Measurements from ENCODE around the gene NAA40. TPM values are rescaled to one million over a fixed set of nuclear protein-coding genes. Genes with fewer than 3 reads are reported as not detected.

NAA40 gene
- total and polyA plus RNA-seq, 2 experiments from 2014 or later = 10.1 to 24.6 TPM

GRCh38 chr11:63905179-63905578, 33.6 kb upstream of the NAA40 start:
- peaks cover 43% of the 10 kb centered on the region for H3K4me1 ChIP-seq (ENCODE audit: insufficient read depth)
- no peak overlapping the region for H2AFZ ChIP-seq
- H3K9me2 ChIP-seq (ENCODE audit: insufficient read depth) = no peaks in the 10 kb centered on the region
- TF ChIP-seq JUNB (IDR thresholded peaks at IDR 0.05; ENCODE audit: unreplicated experiment) = no peak
- no peak for TF ChIP-seq ZNF462 (CRISPR knock-in tag; IDR thresholded peaks at IDR 0.05)
- TF ChIP-seq CTCF (conservative IDR thresholded peaks at IDR 0.05; ENCODE audit: low read depth in 2 of 2) = no peak
- no peak for TF ChIP-seq EZH2 (IDR thresholded peaks at IDR 0.05; ENCODE audit: low read depth, unreplicated experiment)
- TF ChIP-seq REST (IDR thresholded peaks at IDR 0.05; ENCODE audit: unreplicated experiment) = no peak
- TF ChIP-seq NANOG (IDR thresholded peaks at IDR 0.05; ENCODE audit: borderline replicate concordance) = no peak
- TF ChIP-seq CREB1 (CRISPR knock-in tag; IDR thresholded peaks at IDR 0.05; ENCODE audit: low read depth) = no peak
- TF ChIP-seq ZNF114 (CRISPR knock-in tag; IDR thresholded peaks at IDR 0.05) = no peak
- TF ChIP-seq EZH2phosphoT487 (IDR thresholded peaks at IDR 0.05; ENCODE audit: unreplicated experiment) = no peak
- no peak for TF ChIP-seq POLR2AphosphoS5 (IDR thresholded peaks at IDR 0.05; ENCODE audit: low read depth)
- TF ChIP-seq ZNF331 (CRISPR knock-in tag; IDR thresholded peaks at IDR 0.05; ENCODE audit: low read depth) = no peak
- no peak for TF ChIP-seq ETS1 (IDR thresholded peaks at IDR 0.05)
- TF ChIP-seq STAT1 (IDR thresholded peaks at IDR 0.05; ENCODE audit: unreplicated experiment) = no peak
- DNase-seq (ENCODE audit: low spot score) (no peak), ATAC-seq (no peak)
- H3K36me3 Mint-ChIP-seq (ENCODE audit: low read depth) = peaks cover 53% of the 10 kb centered on the region
- no peak overlapping the region; the same call in 2 of the 3 replicates for H3K4me3 Mint-ChIP-seq
- no peaks in the 10 kb centered on the region for H3K9me3 Mint-ChIP-seq
- peak overlapping the region; percentile 88; the same call in 1 of the 2 replicates for H3K27ac Mint-ChIP-seq
- no peaks in the 10 kb centered on the region for H3K79me2 ChIP-seq (replicated peaks; ENCODE audit: insufficient read depth)
- peaks cover 2% of the 10 kb centered on the region; the same call in 1 of the 2 replicates for H4K20me1 ChIP-seq (replicated peaks; ENCODE audit: insufficient read depth)
- no peaks in the 10 kb centered on the region for H3K27me3 ChIP-seq (ENCODE audit: insufficient read depth)
- no peak overlapping the region for H3K4me2 ChIP-seq
- H3K27me3 Mint-ChIP-seq (ENCODE audit: insufficient read depth, low read depth, poor library complexity) = peaks cover 19% of the 10 kb centered on the region
- H3F3A ChIP-seq (replicated peaks; ENCODE audit: low read depth) = peaks cover 28% of the 10 kb centered on the region
- H3K36me3 ChIP-seq (ENCODE audit: insufficient read depth) = peaks cover 6% of the 10 kb centered on the region; the same call in 1 of the 2 replicates
- peaks cover 47% of the 10 kb centered on the region for H3K4me1 Mint-ChIP-seq
- no peak overlapping the region for H3K4me3 ChIP-seq
- no peak overlapping the region for H3K27ac ChIP-seq (ENCODE audit: low read depth)

All from GM23338 (cell line).